Upper lobe of right lung (tissue), 1 donor: ENCODE data around the gene AZIN2. TPM values are rescaled to one million over a fixed set of nuclear protein-coding genes. Genes with fewer than 3 reads are reported as not detected.

ENCODE experiments used
- ATAC-seq: fragments of 200-7000 bp; cut with Tn5 transposase; one replicate; pipeline ENCODE4 v1.9.1; 2020; ENCODE audit warnings: mild to moderate bottlenecking, moderate library complexity
- DNase-seq: peaks from one replicate; pipeline ENCODE4 v3.0.0-alpha.2; 2020
- H3K27ac ChIP-seq: fragments of 200-600 bp; one replicate; pipeline ENCODE4 v1.8.0; 2022
- H3K27me3 ChIP-seq: fragments of 200-600 bp; one replicate; pipeline ENCODE4 v1.8.0; 2022; ENCODE audit warnings: mild to moderate bottlenecking
- H3K36me3 ChIP-seq: fragments of 200-600 bp; one replicate; pipeline ENCODE4 v1.8.0; 2022
- H3K4me1 ChIP-seq: fragments of 200-600 bp; one replicate; pipeline ENCODE4 v1.8.0; 2022
- H3K4me3 ChIP-seq: fragments of 200-600 bp; one replicate; pipeline ENCODE4 v1.8.0; 2022; ENCODE audit warnings: mild to moderate bottlenecking
- H3K9me3 ChIP-seq: fragments of 200-600 bp; one replicate; pipeline ENCODE4 v1.8.0; 2022
- CTCF ChIP-seq: fragments of 200-600 bp; IDR thresholded peaks from one replicate; pipeline ENCODE4 v1.8.0; 2022; ENCODE audit warnings: antibody characterized with exemption
- intact Hi-C: fragments of 100-400 bp; cut with DNase I; formaldehyde crosslinking; loops from one replicate; pipeline ENCODE4 v1.11.0; 2022
- total RNA-seq: library from RNA; stranded (reverse); fragmentation: NEBNext Ultra II Directional; extraction: Animal tissue kit (Norgen Biotek cat#: 25700); gene quantifications from one replicate; pipeline ENCODE4 v1.2.1, GENCODE V29; 2021
- donor health status: DM: no; HTN: yes; CAD: no; lungs with severe emphysema.

The AZIN2 gene
- total RNA-seq, 1 donor from 2014 or later, result 2.3 TPM

- DNase-seq (no peak), ATAC-seq (no peak)
- TF ChIP-seq CTCF, result no peak
- H3K27me3 ChIP-seq, result no peaks in the 10 kb centered on the region
- H3K4me1 ChIP-seq, result no peaks in the 10 kb centered on the region
- H3K36me3 ChIP-seq, result no peaks in the 10 kb centered on the region
- H3K27ac ChIP-seq, result no peak overlapping the region
- H3K4me3 ChIP-seq, result no peak overlapping the region
- no peaks in the 10 kb centered on the region for H3K9me3 ChIP-seq
- intact Hi-C loops, result no loop called here
These were observed 61.6 kb downstream of the AZIN2 start for GRCh38 chr1:33142483-33143064.

- no peak overlapping the region for H3K27ac ChIP-seq
- ATAC-seq (no peak), DNase-seq (no peak)
- H3K27me3 ChIP-seq, result no peaks in the 10 kb centered on the region
- TF ChIP-seq CTCF, result no peak
- H3K9me3 ChIP-seq, result no peaks in the 10 kb centered on the region
- no peaks in the 10 kb centered on the region for H3K4me1 ChIP-seq
- intact Hi-C loops, result no loop called here
- H3K4me3 ChIP-seq, result no peak overlapping the region
- no peaks in the 10 kb centered on the region for H3K36me3 ChIP-seq
These were observed 62.2 kb downstream of the AZIN2 start for GRCh38 chr1:33143176-33143575.

- H3K27me3 ChIP-seq, result no peaks in the 10 kb centered on the region
- no peak for DNase-seq
- no peaks in the 10 kb centered on the region for H3K9me3 ChIP-seq
- H3K27ac ChIP-seq, result no peak overlapping the region
- H3K4me3 ChIP-seq, result no peak overlapping the region
- TF ChIP-seq CTCF, result no peak
- ATAC-seq, result no peak
- intact Hi-C loops, result no loop called here
- no peaks in the 10 kb centered on the region for H3K4me1 ChIP-seq
- no peaks in the 10 kb centered on the region for H3K36me3 ChIP-seq
These were observed 62.7 kb downstream of the AZIN2 start for GRCh38 chr1:33143698-33144097.

- Histone ChIP-seq H3K27ac (no peak overlapping the region), H3K27me3 (no peaks in the 10 kb centered on the region), H3K4me3 (no peak overlapping the region), H3K9me3 (no peaks in the 10 kb centered on the region), H3K36me3 (no peaks in the 10 kb centered on the region), H3K4me1 (no peaks in the 10 kb centered on the region)
- TF ChIP-seq CTCF, result no peak
- no peak for DNase-seq
- no peak for ATAC-seq
- intact Hi-C loops, result no loop called here
These were observed 65.0 kb downstream of the AZIN2 start for GRCh38 chr1:33146003-33146402.

GRCh38 chr1:33147275-33147996, 66.5 kb downstream of the AZIN2 start:
- H3K27ac ChIP-seq, result no peak overlapping the region
- H3K36me3 ChIP-seq, result no peaks in the 10 kb centered on the region
- TF ChIP-seq CTCF, result no peak
- no peak for DNase-seq
- no peak for ATAC-seq
- intact Hi-C loops, result no loop called here
- no peaks in the 10 kb centered on the region for H3K9me3 ChIP-seq
- no peaks in the 10 kb centered on the region for H3K4me1 ChIP-seq
- no peak overlapping the region for H3K4me3 ChIP-seq
- no peaks in the 10 kb centered on the region for H3K27me3 ChIP-seq
